Retina (tissue), 1 donor: Measurements from ENCODE around the gene STON2.
A peak's percentile ranks its signal among the peaks of the same experiment; 100 is the strongest.
"Not testable (repeated sequence)": the region's sequence is repeated elsewhere in the genome, so short reads cannot be mapped to it uniquely, and the experiment has no call there.

Source experiments
- DNase-seq: peaks from one replicate; pipeline ENCODE4 v3.0.0-alpha.2; 2016

Gene STON2

GRCh38 chr14:81382517-81383225 lies 17.5 kb downstream of the STON2 start:
- DNase-seq, result no peak

DNA sequence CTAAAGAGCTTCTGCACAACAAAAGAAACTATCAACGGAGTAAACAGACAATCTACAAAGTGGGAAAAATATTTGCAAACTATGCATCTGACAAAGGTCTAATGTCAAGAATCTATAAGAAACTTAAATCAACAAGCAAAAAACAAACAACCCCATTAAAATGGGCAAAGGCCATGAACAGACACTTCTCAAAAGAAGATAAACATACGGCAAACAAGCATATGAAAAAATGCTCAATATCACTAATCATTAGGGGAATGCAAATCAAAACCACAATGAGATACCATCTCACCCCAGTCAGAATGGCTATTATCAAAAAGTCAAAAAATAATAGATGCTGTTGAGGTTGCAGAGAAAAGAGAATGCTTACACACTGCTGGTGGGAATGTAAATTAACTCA lies 20.1 kb downstream of the STON2 start:
- not testable (repeated sequence) for DNase-seq

DNA sequence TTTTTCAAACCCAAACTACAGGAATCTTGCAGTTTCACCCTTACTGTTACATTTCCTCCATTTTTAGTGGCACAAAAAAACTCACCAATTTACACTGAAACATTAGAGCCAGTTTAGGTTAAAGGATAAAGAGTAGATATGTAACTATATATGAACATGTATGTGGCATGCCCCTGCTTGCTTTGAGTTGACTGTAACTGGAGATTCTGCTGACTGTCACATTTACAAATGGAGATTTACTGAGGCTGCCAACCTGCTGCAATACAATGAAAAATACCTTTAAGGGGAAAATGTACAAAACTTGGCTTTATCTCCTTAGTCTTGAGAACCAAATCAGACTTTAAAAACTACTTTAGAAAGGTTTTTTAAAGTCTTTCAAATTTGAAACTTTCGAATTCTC lies 28.3 kb downstream of the STON2 start:
- no peak for DNase-seq

DNA sequence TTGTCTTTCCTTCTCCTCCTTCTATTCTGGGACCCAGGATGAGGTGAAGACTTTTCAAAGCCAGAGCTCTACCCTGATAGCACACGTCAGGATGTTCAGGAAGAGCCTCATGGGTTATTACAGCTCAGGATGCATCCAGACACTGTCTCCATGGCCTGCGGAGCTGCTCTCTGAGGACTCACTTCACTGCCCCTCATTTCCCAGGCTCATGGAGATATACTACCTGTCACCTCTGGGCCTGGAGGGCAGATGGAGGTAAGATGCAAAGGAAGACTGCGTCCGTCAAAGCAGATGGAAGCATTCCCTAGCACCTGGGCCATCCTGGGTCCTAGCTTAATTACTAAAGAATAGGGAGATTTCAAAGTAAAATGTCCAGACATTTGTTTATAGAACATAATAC lies 32.6 kb downstream of the STON2 start:
- DNase-seq, result no peak

DNA sequence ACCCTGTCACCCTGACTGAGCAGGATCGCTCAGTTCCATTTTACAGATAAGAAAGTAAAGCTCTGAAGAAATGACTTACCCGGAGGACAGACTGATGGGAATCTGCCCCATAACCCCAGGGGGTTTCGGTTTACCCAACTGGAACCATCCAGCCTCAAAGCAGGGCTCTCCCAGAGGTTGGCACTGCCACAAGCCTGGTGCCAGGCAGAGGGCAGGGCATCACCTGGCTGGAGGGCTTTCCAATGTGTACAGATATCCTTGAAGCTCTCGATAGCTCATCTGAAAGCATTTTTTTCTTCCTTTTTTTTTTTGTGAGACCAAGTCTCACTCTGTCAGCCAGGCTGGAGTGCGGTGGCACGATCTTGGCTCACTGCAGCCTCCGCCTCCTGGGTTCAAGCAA lies 33.2 kb downstream of the STON2 start:
- no peak for DNase-seq

GRCh38 chr14:81366214-81366613 lies 33.9 kb downstream of the STON2 start:
- peak; percentile 40 for DNase-seq

DNA sequence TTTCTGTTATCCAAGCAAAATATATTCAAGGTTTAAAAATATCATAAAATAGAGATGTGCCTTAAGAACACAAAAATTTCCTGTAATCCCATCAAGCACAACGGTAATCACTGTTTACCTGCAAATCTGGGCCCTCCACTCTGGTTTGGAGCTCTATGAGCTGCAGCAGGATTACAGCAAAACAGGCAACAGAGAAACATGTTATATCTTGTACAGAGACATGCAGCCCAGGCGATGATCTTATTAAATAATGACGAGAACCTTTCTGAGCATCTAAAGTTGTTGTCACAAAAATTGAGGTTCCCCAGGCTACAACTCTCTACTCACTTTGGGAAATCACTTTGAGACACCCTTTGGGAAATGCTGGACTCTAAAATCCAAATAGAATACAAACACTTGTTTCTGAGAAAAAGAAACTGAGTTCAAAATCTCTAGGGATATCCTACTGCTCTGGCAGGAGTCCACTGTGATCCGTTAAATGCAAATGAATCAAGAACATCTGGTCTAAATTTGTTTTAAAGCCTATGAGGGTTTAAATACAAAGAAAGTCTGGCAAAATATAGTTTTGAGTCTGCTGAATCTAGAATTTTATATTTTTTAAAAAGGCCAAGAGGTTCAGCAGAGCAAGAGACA lies 36.3 kb downstream of the STON2 start:
- no peak for DNase-seq

DNA sequence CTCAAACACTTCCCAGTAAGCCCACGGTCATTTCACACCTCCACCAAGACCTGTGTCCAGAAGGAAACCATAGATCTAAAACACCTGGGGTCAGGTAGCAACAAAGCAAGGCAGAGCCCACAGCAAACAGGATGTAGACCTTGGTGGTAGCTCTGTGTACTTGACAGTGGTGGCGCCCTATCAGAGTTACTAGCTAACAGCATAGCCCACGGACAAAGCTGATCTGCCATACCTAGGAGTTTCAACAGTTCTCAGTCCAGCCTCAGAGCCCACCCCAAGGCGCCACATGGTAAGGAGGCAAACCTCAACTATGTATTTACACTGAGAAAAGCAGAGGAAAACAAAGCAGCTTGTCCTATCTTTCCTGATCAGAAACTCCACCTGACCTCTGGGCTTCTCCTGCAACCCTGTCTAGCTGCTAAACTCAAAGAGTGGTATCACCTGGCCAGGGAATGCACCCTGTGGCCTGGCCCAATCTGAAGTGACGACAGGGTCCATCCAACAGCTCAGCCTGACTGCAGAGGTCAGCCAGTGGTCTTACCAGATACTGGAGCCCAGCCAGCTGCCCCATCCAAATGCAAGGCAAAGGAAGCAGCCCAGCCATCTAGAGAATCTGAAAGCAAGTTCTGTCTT lies 46.3 kb downstream of the STON2 start:
- DNase-seq, result no peak

DNA sequence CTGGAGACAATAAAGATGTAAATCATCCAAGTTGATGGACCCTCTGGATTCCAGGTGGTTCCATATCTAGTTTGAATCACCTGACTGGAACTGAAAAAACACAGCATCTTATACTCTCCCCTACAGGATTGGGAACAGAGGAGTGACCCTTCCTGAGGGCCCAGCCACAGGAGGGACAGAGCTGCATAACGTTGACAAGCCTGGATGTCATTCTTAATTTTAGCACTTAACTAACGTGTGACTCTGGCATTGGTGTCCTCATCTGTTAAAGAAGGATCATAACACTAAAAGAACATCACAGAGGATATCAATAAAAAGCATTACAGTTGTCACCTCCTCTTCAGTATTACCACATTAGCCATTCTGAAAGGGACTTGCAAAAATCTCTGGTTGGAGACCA lies 47.7 kb downstream of the STON2 start:
- DNase-seq, result no peak

DNA sequence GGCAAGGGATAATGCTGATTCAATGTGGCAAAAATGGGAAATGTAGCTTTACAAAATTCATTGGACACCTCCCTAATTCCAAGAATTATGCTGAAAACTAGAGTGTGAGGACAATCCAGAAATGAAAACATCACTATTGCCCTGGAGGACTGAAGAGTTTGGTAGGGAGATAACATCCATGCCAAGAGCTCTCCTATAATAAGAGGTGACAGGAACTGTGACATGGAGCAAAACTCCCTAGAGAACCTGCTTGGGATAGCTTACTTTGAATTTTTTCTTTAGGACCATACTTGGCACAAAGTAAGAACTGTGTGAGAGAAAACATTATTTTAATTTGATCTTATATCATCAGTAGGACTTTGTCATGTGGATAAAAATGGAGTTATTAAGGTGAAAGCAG lies 48.9 kb downstream of the STON2 start:
- DNase-seq, result no peak

DNA sequence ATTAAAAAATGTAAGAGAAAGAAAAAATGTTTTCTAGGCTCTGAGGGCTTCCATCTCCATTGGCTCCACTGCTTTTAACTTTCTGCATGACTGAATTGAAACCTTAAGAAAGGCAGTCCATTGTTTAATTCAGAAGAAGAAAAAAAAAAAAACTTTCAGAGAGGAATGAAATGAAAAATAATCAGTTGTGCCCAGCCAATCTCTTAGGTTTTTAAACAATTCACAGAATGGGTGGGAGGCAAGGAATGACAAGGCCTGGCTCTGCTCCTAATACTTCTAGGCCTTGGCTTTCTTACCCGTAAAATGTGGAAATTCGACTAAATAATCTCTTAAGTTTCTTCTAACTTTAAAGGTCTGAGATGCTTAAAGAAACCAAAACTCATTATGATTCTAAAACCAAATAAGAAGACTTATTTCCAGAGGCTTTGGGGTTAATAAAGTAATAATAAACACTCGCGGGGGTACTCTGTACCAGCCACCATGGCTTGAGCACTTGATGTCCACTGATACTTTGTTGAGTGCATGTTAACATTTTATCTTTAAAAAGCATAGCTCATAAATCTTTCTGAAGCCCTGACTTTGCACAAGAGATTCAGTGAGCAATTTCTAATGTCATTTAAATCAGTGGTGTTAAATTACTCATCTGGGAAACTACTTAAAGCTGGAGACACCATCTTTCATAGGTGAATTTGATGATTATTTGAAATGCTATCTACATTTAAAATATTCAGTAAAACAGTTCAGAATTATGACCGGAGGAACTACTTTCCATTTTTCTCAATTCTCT lies 49.6 kb downstream of the STON2 start:
- no peak for DNase-seq

DNA sequence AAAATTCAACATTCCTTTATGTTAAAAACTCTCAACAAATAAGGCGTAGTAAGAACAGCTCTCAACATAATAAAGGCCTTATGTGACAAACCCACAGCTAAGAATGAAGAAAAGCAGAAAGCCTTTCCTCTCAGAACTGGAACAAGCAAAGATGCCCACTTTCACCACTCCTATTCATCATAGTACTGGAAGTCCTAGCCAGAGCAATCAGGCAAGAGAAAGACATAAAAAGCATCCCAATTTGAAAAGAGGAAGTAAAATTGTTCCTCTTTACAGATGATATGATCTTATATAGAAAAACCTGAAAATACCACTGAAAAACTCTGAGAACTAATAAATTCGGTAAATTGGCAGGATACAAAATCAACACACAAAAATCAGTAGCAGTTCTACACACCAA lies 52.1 kb downstream of the STON2 start:
- DNase-seq, result no peak

DNA sequence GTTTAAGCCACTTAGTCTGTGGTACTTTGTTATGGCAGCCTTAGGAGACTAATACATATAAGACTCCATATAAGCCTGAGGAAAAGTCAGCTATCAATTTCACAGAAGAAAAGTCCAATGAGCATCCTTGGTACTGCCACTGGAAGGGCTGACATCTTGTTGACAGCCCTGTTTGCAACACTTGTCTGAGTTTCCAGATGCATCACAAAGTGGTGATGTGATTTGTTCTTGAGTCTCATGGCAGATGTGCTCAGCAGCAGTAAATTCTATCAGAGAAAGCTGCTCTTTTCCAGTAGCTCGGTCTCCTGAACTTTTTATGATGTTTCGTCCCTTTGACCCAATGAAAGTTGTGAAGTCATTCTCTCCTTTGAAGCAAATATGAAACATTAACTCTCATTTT lies 54.3 kb downstream of the STON2 start:
- no peak for DNase-seq

GRCh38 chr14:81344481-81345160 lies 55.5 kb downstream of the STON2 start:
- DNase-seq, result no peak

DNA sequence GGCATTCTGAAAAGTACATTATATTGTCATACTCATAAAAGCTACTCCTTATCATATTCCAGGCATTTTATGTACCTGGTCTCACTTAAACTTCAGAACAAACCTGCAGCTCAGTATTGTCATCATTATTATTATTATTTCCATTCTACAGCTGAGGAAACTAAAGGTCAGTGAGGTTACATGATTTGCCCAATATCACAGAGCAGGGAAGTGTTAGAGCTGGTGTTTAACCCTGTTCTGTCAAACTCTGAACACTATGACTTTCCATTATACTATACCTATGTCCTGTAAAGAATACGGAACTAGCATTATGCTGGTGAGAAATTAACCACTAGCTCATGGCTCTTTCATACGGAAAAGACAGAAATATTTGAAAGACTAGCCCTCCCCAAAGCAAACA lies 56.4 kb downstream of the STON2 start:
- DNase-seq, result no peak

- DNase-seq, result no peak
These were observed 57.1 kb downstream of the STON2 start for GRCh38 chr14:81342850-81343580.

GRCh38 chr14:81341781-81342180 lies 58.3 kb downstream of the STON2 start:
- DNase-seq, result no peak

- DNase-seq, result no peak
These were observed 58.8 kb downstream of the STON2 start for GRCh38 chr14:81341370-81341769.

DNA sequence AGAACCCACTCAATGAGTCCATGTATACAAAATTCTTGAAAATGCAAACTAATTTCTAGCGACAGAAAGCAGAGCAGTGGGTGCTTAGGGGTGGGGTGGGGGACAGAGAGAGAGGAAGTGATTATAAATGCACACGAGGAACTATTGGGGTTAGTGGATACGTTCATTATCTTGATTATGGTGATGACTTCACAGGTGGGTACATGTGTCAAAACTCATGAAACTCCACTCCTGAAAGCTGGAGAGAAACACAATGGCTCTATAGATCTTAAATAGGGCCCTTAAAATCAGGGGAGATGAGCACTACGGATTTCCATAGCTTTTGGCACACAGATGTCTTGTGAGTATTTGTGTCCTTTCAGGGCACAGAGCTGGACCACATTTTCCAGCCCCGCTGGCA lies 59.9 kb downstream of the STON2 start:
- DNase-seq, result peak; percentile 80

- no peak for DNase-seq
These were observed 63.1 kb downstream of the STON2 start for GRCh38 chr14:81337073-81337472.

DNA sequence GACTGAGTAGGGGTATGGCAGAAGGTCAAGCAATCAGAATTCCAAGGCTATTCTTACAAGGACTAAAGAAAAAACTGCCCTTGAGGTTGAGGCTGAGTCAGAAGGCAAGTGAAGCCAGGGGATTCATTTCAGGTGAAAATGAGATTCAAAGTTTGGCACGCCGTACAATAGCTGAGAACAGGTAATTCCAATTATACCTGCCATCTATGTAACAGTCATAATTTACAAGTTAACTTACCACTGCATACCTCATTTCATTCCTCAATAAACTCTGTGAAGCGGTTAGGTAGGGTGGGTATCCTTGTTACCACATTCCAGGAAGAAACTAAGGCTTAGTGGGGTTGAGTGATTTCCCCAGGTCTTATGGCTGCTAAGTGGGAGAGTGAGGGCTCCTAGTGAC lies 64.1 kb downstream of the STON2 start:
- no peak for DNase-seq

DNA sequence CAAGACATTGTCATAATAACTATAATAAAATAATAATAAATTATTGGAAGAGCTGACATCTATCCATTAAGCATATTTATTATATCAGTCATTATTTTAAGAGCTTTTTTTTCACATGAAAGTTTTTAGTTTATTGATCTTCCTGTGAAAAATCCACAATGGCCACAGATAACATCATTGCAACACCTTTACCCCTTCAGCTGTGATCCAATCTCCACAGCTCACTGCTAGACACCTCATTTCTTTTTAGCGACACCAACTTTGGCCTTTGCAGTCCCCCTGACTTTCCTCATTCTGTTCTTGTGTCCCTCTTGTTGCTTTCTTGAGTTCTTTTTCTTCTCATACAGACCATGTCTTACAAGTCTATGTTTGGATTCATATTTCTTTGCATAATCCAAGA lies 67.4 kb downstream of the STON2 start:
- no peak for DNase-seq
